Stimulated activated CD4-positive, alpha-beta T cell treated with anti-CD3 and anti-CD28 coated beads, Interleukin-4, amount 100 ng/mL, for 48 hours (primary cell): ENCODE data around the gene EFS.

Source experiments
- DNase-seq, 2 donors: peaks; one replicate each; pipeline ENCODE4 v3.0.0-alpha.2; 2020; ENCODE audit warnings: low read depth in 2 of 2

EFS gene

DNA sequence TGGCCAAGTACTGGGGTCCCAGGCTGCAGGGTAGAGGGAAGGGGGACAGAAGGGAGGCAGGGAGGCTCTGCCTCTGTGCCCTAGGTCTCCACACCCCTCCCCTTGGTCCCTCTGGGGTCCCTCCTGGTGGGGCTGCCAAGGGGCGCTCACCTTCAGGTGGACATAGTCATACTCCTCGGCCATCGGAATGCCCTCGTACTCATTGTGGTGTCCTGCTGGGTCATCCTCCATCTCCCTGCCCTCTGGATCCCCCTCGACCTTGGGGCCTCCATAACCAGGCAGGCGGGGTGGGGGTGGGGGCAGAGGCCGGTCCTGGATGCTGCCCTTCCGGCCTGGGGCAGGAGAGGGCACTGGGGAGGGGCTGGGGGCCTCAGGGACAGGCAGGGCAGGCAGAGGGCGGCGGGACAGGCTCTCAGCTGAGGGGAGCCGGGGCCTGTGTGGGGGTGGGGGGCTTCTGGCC lies 5.8 kb downstream of the EFS start:
- no peak for DNase-seq

DNA sequence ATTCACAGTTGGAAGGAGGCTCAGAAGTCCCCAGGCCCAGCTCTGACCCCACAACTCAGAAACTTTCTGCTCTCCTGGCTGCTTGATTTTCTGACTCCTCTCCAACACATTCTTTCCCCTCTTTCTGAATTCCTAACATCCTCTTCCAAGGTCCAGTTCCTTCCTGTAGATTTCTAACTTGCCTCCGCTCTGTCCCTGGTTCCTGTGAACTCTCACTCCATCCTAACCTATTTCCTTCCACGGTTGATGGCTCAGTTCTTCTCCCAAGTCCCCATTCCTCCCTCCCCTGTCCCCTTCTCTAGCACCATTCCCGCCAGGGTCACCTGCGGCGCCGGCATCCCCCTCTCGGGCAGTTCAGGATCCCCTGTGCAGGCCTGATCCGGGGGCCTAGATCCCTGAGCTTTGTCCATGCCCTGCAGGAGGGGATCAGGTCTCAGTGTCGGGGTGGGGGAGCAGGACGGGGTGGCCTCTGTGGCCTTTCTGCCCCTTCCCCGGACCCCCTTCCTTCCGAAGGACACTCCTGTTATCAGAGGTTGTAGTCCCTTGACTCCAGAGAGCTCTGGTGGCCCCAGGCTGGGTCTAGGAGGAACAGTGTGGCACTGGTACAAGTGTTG lies 6.3 kb downstream of the EFS start:
- no peak for DNase-seq

DNA sequence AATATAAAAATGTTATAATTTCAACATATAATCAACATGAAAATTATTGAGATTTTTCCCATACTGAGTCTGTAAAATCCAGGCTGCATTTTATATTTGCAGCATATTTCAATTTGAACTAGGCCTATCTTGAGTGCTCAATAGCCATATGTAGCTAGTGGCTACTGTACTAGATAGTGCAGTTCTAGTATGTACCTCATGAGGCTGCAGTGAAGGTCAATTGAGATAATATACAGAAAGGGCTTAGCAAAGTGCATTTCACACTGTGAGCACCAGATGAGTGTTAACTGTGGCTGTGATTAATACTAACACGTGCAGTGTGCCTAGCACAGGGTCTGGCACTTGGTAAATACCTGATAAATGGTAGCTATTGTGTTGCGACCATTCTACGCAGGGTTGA lies 6.9 kb downstream of the EFS start:
- DNase-seq: no peak

DNA sequence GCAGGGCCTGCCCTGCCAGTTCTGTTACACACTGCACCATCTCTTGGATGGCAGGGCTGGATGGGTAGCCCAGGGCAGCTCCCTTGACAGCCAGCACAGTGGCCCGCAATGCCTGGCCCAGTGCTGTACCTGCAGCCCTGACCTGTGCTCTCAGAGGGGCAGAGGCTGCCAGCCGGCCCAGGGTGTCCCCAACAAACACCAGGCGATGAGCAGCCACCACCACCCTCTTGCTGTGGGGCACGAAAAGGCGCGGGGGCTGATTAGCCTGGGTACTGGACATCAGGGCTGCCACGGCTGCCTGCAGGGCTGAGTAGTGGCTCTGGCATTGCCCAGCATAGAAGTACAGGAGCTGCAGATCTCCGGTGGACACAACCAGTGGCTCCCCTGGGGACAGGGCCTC lies 7.7 kb downstream of the EFS start:
- DNase-seq: no peak

DNA sequence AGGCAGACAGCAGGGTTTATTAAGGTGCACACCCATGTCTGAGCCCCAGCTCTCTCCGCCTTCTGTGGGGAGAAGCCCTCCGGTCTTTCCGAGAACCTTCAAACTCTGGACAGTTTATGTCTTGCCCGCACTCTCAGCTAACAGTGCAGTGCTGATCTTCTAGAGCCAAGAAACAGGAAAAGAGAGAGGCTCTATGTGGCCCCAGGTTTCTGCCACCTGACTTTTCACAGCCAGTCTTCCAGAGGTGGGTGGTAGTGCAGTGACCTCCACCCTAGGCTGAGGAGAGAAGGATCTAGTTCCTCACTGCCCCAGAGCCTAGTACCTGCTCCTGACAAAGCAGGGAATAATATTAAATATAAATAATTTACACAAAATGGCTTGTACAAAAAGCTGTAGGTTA lies 8.3 kb downstream of the EFS start:
- DNase-seq: no peak

DNA sequence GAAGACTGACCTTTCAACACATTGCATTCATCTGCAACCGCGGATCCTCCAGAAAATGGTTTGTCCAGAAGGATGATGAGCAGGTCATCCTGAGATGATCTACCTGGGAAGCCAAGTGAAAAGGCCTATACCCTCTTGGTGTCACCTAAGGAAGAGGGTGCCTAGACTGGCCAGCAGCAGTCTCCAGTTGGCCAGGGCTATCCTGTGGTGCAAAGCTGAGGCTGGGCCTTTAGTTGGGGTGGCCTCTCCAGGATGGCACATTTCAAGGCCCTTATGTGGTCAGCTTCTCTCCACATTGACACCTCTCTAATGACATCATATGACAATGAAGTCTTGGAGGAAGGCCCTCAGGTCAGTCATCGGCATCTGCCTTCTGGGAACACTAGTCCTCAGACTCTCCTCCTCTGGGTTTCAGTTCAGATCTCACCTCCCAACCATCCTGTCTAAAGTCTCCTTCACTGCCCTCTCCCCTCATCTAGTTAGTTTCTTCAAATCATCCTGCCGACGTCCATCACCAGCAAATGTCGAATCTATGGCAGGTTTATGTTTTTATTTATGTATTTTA lies 9.0 kb downstream of the EFS start:
- DNase-seq: no peak

DNA sequence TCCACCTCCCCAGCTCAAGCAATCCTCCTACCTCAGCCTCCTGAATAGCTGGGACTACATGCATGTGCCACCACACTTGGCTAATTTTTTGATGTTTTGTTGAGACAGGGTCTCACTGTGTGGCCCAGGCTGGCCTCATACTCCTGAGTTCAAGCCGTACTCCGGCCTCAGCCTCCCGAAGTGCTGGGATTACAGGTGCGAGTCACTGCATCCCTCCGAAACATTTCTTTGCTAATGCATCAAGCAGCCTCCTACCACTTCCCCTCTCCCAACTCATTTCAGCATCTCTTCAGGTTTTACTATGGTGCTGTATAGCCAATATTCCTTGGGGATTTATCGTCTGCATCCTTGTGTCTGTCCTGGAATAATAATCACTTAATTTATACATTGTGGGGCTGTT lies 10.0 kb downstream of the EFS start:
- DNase-seq: no peak

DNA sequence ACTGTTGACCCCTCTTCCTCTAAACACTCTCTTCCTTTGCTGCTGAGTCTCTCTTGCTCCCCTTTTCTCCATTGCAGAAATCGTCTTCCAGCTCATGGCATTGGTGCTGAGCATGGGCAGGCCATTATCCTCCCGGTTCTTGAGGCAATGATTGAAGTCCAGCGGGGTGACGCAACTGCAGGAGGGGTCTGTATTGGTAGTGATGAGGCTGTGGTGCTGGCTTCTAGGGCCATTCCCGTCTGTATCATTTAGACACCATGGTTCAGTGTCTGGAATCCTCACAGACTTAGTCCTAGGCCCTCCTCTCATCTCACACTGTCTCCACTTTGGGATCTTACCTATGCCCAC lies 11.6 kb downstream of the EFS start:
- DNase-seq: no peak

DNA sequence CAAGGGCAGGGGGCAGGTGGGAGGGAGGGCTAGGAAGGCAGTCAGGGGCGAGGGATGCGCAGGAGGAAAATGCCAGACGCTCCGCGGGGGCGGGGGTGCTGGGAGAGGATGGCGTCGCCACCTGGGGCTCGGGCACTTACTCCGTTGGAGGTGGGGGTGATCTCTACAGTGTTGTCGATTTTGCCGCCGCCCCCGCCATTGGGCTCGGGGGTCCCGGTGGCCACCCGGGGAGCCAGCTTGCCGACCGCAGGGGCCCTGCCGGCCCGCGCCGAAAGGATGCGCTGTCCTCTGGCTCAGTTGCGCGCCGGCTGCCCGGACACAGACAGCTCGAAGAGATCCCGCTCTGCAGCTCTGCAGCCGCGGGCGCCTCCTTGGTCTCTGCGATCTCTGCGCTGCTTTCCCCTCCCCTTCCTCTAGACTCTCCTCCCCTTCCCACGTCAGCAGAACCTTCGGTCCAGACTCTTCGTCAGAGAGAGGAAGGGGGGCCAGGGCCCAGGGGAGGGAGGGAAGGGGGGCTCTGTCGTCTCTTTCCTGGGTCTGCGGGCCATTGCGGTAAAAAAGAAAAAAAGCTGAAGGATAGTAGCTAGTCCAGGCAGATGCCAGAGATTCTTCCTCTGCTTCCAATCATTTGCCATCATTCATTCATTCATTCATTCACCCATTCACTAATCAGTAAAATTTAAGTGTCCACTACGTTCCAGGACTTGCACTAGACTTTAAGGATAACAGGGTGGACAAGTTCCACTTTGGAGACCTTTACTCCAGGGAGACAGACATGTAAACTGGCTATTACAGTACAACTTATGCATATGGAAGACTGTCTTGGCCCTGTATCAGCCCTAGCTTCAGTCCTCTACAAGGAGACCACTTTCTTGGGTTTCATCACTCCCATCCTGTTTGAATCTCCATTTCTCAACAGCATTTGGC lies 12.2 kb downstream of the EFS start, which contains the start of gene SLC22A17:
Gene SLC22A17 (minus strand): TSS at position 382 of the 927 bp plus-strand sequence.
- DNase-seq: peak; percentile 39 to 46

DNA sequence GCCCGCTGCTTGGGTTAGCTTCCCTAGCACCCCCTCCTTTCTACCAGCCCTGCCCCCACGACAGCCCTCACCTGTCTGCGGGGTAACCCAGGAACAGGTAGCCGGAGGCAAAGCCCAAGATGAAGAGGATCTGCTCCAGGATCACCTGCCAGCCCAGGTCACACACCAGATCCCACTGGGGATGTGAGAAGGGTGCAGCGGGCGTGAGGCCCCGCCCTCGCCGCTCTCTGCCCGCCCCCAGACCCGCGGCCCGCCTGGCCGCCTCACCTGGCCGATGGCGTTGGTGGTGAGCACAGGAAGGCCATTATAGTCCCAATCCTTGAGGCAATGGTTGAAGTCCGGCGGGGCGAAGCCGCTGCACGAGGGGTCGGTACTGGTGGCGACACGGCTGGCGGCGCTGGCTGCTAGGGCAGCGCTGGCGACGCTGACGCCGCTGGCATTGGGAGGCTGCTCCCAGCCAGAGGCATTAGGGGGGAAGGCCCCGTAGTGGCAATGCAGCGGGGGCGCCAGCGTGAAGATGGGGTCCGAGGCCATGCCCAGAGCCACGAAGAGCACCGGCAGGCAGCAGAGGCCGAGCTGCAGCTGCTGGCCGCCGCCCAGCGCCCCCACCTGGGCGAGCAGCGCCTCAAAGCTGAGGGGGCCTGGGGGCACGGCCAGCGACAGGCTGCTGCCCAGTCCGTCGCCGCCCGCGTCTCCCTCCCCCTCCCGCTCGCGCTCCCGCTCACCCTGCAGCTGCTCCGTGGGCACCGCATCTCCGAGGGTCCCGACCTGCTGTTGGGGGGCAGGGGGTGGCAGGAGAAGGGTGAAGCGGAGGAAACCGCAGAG lies 13.1 kb downstream of the EFS start:
- DNase-seq: no peak

DNA sequence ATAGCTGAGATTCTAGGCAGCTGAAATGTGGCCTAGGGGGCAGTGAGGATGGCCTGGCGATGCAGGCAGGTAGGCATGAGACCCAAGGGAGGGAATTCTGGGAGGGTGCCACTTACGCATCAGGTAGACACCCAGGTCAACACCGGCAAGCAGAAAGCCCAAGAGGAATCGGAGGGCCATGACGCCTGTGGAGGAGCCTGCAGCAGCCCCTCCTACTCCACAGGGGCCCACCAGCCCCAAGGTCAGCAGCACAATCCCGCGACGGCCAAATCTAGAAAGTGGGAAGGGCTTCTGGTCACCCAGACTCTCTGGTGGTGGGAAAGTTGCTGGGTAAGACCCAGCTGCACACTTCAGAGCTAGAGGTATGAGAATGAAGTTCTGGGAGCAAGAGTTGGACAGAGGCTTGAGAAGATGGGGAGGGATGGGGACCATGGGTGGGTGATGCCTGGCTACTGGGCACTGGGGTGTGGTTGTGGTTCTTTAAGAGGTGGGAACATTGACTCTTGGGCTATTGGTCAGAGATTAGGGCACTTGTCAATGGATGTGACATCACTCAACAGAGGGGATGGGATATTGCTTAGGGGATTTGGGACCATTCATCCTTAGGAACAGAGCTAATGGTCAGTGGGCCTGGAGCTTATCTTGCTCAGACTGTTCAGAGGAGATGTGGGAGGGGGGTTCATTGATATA lies 15.7 kb downstream of the EFS start:
- no peak for DNase-seq

DNA sequence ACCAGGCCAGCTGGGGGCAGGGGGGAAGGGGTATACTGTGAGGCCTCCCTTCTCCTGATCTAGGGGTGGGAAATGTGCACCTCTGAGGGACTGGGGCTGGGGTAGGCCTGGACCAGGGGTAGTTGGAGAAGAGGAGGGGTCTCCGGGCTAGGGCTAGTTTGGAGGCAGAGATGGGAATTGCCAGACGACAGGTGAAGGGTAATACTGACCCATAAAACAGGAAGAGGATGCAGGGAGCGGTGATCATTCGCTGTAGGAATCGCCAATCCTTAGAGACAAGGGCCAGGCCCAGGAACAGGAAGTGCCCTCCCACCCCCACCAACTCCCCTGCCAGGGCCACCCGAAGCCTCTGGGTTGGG lies 16.7 kb downstream of the EFS start:
- no peak for DNase-seq

DNA sequence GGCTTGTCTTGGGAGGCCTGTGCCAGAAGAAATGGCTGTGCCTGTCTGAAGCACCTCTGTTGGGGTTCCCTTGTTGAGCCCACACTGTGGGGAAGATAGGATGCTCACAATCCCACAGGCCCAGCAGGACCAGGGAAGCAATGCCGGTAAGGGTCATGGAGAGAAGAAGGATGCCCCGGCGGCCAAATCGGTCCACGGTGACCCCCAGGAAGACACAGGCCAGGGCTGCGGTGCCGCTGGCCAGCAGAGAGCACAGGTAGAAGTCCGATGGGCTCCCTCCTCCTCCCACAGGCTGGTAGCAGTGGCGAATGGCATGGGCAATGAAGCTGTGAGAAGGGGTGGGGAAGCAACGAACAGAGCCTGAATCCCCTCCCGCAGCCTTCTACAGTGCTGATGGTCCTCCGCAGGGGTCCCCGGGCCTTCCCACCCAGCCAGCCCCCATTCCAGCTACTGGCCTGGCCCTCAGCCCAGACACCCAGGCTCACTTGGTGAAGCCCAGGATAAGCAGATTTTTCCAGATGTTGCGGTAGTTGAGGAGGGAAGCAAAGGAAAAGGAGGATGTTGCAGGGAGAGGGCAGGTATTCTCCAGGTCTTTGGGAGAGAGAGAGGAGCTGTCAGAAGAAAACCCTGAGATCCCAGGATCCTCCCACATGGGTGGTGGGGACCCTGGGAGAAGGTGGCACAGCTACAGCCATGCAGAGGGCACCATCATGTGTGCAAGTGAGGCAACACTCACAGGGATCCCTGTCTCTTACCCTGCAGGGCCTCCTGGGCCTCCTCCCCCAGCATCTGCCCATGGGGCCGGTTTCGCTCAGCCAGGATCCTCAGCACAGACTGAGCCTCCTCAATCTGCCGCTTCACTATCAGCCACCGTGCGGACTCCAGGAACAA lies 17.3 kb downstream of the EFS start:
- no peak for DNase-seq

DNA sequence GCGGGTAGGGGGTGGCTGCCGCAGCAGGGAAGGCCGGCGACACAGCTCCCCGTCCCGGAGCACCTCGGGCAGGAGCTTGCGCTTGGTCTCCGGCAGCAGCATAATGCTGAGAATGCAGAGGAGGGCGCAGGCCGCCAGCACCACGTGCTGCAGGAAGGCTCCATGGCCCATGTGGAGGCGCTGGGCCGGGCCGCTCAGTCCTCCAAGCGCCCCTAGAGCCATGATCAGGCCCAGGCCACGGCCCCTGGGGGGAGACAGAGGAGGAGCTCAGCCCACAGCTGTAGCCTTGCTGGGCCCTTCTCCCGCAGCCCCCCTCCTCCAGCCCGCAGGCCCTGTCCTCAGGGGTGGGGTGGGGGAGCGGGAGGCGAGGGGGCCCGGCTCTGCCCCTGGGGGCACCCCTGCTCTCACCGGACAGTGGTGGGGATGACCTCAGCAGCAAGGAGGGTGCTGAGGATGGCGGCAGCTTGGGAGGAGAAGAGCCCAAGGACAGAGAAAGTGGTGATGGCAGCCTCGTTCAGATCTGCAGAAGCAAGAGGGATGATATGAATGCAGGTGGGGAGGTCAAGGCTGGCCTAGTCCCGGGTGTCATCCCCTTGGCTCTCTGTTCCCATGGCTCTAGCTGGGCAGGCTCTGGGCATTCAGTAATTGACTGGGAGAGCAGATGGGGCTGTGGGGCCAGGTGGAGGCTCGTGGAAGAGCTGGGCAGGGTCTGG lies 18.1 kb downstream of the EFS start:
- DNase-seq: no peak

DNA sequence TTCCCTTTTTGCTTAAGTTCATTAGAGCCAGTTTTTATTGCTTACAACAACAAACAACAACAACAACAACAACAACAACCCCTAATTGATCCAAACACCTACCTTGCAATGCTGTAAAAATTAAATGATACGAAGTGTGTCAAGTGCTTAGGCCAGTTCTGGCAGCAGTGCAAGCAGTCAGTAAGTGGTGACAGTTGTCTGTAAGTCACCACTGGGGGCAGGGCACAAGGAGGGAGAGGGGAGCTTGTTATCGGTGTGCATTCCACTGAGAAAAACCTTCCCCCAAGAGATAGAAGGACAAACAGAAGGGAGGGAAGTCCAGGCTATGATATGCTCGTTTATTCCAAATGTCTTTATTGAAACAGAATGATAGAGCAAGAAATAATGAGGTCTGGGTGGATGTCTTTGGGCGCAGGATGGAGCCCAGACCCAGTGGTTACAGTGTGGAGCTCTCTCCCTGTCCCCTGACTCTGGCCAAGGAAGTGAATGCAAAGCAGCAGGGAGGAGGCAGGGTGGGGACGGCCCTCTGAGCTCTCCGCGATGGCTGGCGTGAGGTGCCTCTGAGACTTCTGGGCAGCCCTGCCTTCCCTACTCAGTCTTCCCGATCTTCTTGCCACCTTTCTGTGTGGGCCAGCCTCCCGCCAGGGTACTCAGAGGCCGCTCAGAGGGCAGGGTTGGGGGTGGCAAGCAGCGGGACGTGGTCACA lies 18.8 kb downstream of the EFS start:
- no peak for DNase-seq

DNA sequence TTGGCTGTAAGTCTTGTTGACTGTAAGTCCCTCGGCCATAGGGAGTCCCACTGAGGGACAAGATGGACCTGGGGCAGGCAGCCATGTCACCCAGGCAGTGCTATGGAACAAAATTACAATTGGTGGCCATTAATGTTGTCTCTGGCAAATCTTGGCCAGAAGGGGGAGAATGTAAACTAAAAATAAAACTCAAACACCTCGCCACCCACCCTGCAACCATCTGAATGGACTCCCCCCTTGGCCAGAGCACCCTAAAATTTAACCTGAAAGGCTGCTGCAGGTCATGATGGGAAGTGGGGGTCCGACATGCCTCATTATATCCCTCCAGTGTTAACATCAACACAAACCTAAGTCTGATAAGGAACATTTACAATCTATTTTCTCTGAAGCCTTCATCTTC lies 20.5 kb downstream of the EFS start:
- no peak for DNase-seq

DNA sequence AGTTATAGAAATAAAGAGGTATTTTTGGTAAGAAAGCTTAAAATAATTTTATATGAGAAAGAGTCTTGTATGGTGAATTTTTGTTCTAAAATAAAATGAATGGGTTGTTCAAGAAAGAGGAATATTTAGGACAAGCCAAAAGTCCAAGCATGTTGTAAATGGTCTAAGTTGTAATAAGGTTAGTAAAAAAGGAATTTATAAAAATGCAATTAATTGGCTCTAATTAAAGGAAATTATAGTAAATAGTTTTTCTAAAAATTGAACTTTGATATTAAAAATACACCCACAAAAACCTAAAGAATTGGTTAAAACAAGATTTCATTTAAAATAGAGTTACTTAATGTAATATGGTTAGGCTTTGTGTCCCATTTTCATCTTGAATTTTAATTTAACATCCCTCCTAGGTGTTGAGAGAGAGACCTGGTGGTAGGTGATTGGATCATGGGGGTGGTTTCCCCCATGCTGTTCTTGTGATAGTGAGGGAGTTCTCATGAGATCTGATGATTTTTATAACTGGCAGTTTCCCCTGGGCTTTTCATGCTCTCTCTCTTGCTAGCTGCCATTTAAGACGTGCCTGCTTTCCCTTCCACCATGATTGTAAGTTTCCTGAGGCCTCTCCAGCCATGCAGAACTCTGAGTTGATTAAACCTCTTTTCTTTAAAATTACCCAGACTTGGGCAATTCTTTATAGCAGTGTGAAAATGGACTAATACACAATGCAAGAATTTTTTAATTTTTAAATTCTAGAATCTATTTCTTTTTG lies 25.3 kb downstream of the EFS start:
- no peak for DNase-seq

DNA sequence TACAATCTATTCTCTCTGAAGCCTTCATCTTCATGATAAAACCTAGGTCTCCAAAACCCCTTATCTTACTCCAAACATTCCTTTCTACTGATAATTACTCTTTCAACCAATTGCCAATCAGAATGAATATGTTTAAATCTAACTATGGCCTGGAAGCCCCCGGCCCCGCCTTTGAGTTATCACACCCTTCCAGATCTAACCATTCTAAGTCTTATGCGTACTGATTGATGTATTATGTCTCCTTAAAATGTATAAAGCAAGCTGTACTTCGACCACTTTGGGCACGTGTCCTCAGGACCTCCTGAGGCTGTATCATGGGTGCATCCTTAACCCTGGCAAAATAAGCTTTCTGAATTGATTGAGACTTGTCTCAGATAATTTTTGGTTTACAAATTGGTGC lies 29.3 kb downstream of the EFS start:
- DNase-seq: no peak
